Right lobe of liver (tissue), 6 donors: ENCODE results near the gene C11orf16. TPM values are rescaled to one million over a fixed set of nuclear protein-coding genes. Genes with fewer than 3 reads are reported as not detected.
A peak's percentile ranks its signal among the peaks of the same experiment; 100 is the strongest.

Source experiments
- ATAC-seq, 4 donors: fragments of 200-7000 bp; cut with Tn5 transposase; one replicate each; pipeline ENCODE4 v1.9.1; 2020; ENCODE audit warnings: mild to moderate bottlenecking in 4 of 4, moderate library complexity in 4 of 4
- DNase-seq, 3 donors: peaks; one replicate each; pipeline ENCODE4 v3.0.0-alpha.2; 2020
- H3K27ac ChIP-seq, 3 donors: fragments of 200-600 bp; one replicate each; pipeline ENCODE4 v1.8.0; 2022
- H3K27me3 ChIP-seq, 2 donors: fragments of 200-600 bp; one replicate each; pipeline ENCODE4 v1.8.0; 2022
- H3K36me3 ChIP-seq, 4 donors: fragments of 200-600 bp; sonication (generic) in 1 of 4; one replicate each; pipeline versions ENCODE4 v1.5.1 to v1.8.0; 2017 to 2022; ENCODE audit warnings: control low read depth in 1 of 4
- H3K4me1 ChIP-seq, 4 donors: fragments of 200-600 bp; sonication (generic) in 1 of 4; one replicate each; pipeline versions ENCODE4 v1.5.1 to v1.8.0; 2017 to 2022; ENCODE audit warnings: control low read depth in 1 of 4
- H3K4me3 ChIP-seq, 3 donors: fragments of 200-600 bp; one replicate each; pipeline ENCODE4 v1.8.0; 2022
- H3K9me3 ChIP-seq, 4 donors: fragments of 200-600 bp; sonication (generic) in 1 of 4; one replicate each; pipeline versions ENCODE4 v1.5.1 to v1.8.0; 2017 to 2022; ENCODE audit warnings: control low read depth in 1 of 4
- CTCF ChIP-seq, 4 donors: fragments of 200-600 bp in 3 of 4; fragments of 450-650 bp in 1 of 4; IDR thresholded peaks; one replicate each; pipeline versions ENCODE4 v1.5.1 to v1.8.0; 2016 to 2022; ENCODE audit warnings: antibody characterized with exemption in 4 of 4, mild to moderate bottlenecking in 2 of 4
- POLR2A ChIP-seq: fragments of 450-650 bp; IDR thresholded peaks from one replicate; pipeline ENCODE4 v1.6.1; 2017; ENCODE audit warnings: antibody characterized with exemption, mild to moderate bottlenecking
- WGBS: methylation state at CpG from one replicate; pipeline ENCODE4 v1.1.6; 2018; ENCODE audit warnings: low coverage, low lambda C conversion rate; ENCODE audit not compliant: insufficient coverage; ENCODE audit errors: missing lambda C conversion rate; 5-methylcytosine and 5-hydroxymethylcytosine counted together
- intact Hi-C, 2 donors: fragments of 100-400 bp; cut with DNase I; formaldehyde crosslinking; loops; one replicate each; pipeline versions ENCODE4 v1.11.2 to v1.14.1; 2022
- total RNA-seq, 6 experiments: library from RNA; depleted of rRNA in 2 of 6; stranded (reverse); fragments of >200 nt in 2 of 6; fragmentation: NEBNext Ultra II Directional in 3 of 6; extraction: Animal tissue kit (Norgen Biotek cat#: 25700) in 3 of 6; gene quantifications; one replicate each; pipeline versions ENCODE4 v1.1.0 to v1.2.4, GENCODE V29; 2016 to 2023
- donor health status: DM: no; HTN: yes; CAD: no.
- donor health status: DM: no; HTN: no; CAD: no.
- donor health status: DM: no; HTN: no; CAD: no.
- donor health status: DM: no; HTN: yes; CAD: no.
- donor health status: DM: no; HTN: yes; CAD: no.

C11orf16 gene
- total RNA-seq, 6 experiments from 2014 or later = not detected

- intact Hi-C loops = no loop called here
- H3K27me3 ChIP-seq = no peaks in the 10 kb centered on the region
- H3K27ac ChIP-seq = no peak overlapping the region
- 71% methylated on average over 4 of the region's 4 CpGs for WGBS
- H3K36me3 ChIP-seq = peaks cover 0 to 33% (median 12%) of the 10 kb centered on the region in 4 donors
- no peak overlapping the region for H3K4me3 ChIP-seq
- H3K9me3 ChIP-seq = no peaks in the 10 kb centered on the region
- ATAC-seq = no peak
- TF ChIP-seq CTCF (IDR thresholded peaks at IDR 0.05) (no peak), POLR2A (no peak)
- DNase-seq = no peak
- no peaks in the 10 kb centered on the region for H3K4me1 ChIP-seq
These were observed 14.6 kb upstream of the C11orf16 start for GRCh38 chr11:8947230-8947943.

GRCh38 chr11:8942518-8943066 is 9.8 kb upstream of the C11orf16 start, which contains the start of gene ASCL3:
ASCL3 (minus strand) TSS chr11:8943016; CDS start chr11:8938161, 4,855 bp downstream.
- intact Hi-C loops = no loop called here
- H3K4me3 ChIP-seq = no peak within 1 kb of the TSS
- H3K9me3 ChIP-seq = no peaks in the 10 kb centered on the region
- H3K4me1 ChIP-seq = no peaks in the 10 kb centered on the region
- WGBS = 70% methylated on average over 5 of the region's 5 CpGs
- H3K36me3 ChIP-seq = peaks cover 0 to 8% (median 2%) of the 10 kb centered on the region in 4 donors
- no peaks in the 10 kb centered on the region for H3K27me3 ChIP-seq
- no peak for TF ChIP-seq POLR2A
- no peak for TF ChIP-seq CTCF (IDR thresholded peaks at IDR 0.05)
- H3K27ac ChIP-seq = no peak within 1 kb of the TSS
- ATAC-seq = no peak
- no peak for DNase-seq

- 39% methylated on average over 8 of the region's 8 CpGs for WGBS
- peak; percentile 44 to 83 (median 58) for ATAC-seq
These were observed 8.8 kb upstream of the C11orf16 start for GRCh38 chr11:8941341-8942103.

GRCh38 chr11:8937659-8938058 is 4.9 kb upstream of the C11orf16 start:
- Histone ChIP-seq H3K4me1 (no peaks in the 10 kb centered on the region), H3K4me3 (no peak overlapping the region), H3K36me3 (no peaks in the 10 kb centered on the region), H3K27ac (no peak overlapping the region), H3K9me3 (no peaks in the 10 kb centered on the region), H3K27me3 (no peaks in the 10 kb centered on the region)
- no peak for TF ChIP-seq POLR2A
- no peak for TF ChIP-seq CTCF (IDR thresholded peaks at IDR 0.05)
- ATAC-seq (no peak), DNase-seq (no peak)
- intact Hi-C loops = no loop called here
- 84% methylated on average over 13 of the region's 14 CpGs for WGBS

More at GRCh38 chr11:8941341-8942103, 8.8 kb upstream of the C11orf16 start:
- H3K36me3 ChIP-seq = no peaks in the 10 kb centered on the region
- no peaks in the 10 kb centered on the region for H3K4me1 ChIP-seq
- no peaks in the 10 kb centered on the region for H3K27me3 ChIP-seq
- DNase-seq = no peak
- intact Hi-C loops = no loop called here
- no peak overlapping the region for H3K27ac ChIP-seq
- H3K9me3 ChIP-seq = no peaks in the 10 kb centered on the region
- no peak for TF ChIP-seq CTCF (IDR thresholded peaks at IDR 0.05)
- no peak for TF ChIP-seq POLR2A
- no peak overlapping the region for H3K4me3 ChIP-seq
